ENCODE data around the gene TSPAN4.

Gene TSPAN4

GRCh38 chr11:867856-868358 lies 25.3 kb downstream of the TSPAN4 start:
- DNase-seq = no peak

- DNase-seq = no peak
These were observed 25.7 kb downstream of the TSPAN4 start for GRCh38 chr11:868394-868793.

GRCh38 chr11:868802-869201 lies 26.1 kb downstream of the TSPAN4 start:
- no peak for DNase-seq

GRCh38 chr11:869399-870126 lies 26.9 kb downstream of the TSPAN4 start:
- no peak for DNase-seq

GRCh38 chr11:870127-870413 lies 27.4 kb downstream of the TSPAN4 start:
- DNase-seq = no peak

GRCh38 chr11:870418-870817 lies 27.8 kb downstream of the TSPAN4 start:
- no peak for DNase-seq

GRCh38 chr11:871472-871871 lies 28.8 kb downstream of the TSPAN4 start:
- no peak for DNase-seq

- no peak for DNase-seq
These were observed 30.1 kb downstream of the TSPAN4 start for GRCh38 chr11:872799-873198.

- no peak for DNase-seq
These were observed 31.1 kb downstream of the TSPAN4 start for GRCh38 chr11:873706-874105.

GRCh38 chr11:875203-875602 lies 32.6 kb downstream of the TSPAN4 start:
- no peak for DNase-seq

- no peak for DNase-seq
These were observed 33.2 kb downstream of the TSPAN4 start for GRCh38 chr11:875769-876301.

GRCh38 chr11:876545-876944 lies 33.9 kb downstream of the TSPAN4 start:
- DNase-seq = peak; percentile 71

- no peak for DNase-seq
These were observed 34.9 kb downstream of the TSPAN4 start for GRCh38 chr11:877565-877964.

GRCh38 chr11:880447-880846 lies 37.8 kb downstream of the TSPAN4 start:
- DNase-seq = no peak

- DNase-seq = no peak
These were observed 39.9 kb downstream of the TSPAN4 start for GRCh38 chr11:882596-882995.

GRCh38 chr11:883527-883926 lies 40.9 kb downstream of the TSPAN4 start:
- DNase-seq = no peak

GRCh38 chr11:884578-885070 lies 42.0 kb downstream of the TSPAN4 start:
- DNase-seq = no peak

- no peak for DNase-seq
These were observed 43.9 kb downstream of the TSPAN4 start for GRCh38 chr11:886568-886967.

GRCh38 chr11:887589-887988 lies 44.9 kb downstream of the TSPAN4 start:
- no peak for DNase-seq

GRCh38 chr11:888310-889212 lies 45.9 kb downstream of the TSPAN4 start:
- DNase-seq = no peak

- no peak for DNase-seq
These were observed 46.6 kb downstream of the TSPAN4 start for GRCh38 chr11:889257-889656.

GRCh38 chr11:889687-890475 lies 47.2 kb downstream of the TSPAN4 start:
- no peak for DNase-seq

Measured in femur (tissue), 1 donor.